HG03558 (cell line): ENCODE measurements around the gene RNF7.
"Not testable (repeated sequence)": the region's sequence is repeated elsewhere in the genome, so short reads cannot be mapped to it uniquely, and the experiment has no call there.

Source experiments
- ATAC-seq: cut with Tn5 transposase; IDR thresholded peaks from one replicate; pipeline ENCODE4 v1.9.1; 2021; ENCODE audit warnings: moderate number of reproducible peaks; ENCODE audit not compliant: unreplicated experiment; ENCODE audit errors: extremely low read depth

Gene RNF7

DNA sequence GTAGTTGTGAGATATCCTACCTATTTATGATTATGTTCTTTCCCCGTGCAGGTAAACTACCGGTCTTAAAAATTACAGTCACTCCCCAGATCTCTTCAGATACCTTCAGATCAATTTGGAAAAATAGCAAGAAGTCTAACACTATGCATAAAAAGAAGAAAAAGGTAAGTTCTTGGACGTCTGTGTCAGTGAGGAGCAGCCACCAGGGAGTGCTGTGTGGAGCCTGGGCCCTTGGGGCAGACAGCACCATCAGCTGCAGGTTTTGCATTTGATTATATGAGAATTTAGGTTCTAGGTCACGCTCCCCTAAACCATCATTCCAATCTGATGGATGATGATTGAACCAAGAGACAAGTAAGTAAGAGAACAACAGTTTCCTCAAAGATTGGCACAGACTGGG is 8.9 kb upstream of the RNF7 start:
- no peak for ATAC-seq

DNA sequence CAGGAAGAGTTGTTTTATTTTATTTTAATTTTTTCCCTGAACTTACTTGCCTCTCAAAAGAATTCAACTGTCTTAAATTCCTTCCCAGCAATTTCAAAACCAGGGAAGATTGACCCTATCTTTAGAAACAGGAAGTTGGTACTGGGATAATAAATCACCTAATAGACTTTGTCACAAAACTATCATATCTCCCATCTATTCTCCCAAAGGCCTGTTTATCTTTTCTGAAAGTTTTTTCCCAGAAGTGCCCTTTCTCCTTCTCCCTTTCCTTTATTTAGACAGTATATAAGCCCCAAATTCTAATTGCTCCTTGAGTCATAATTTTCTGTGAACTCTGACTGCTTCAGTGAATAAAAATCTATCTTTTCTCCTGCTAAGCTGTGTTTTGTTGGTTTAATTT is 2.9 kb upstream of the RNF7 start:
- ATAC-seq: no peak

DNA sequence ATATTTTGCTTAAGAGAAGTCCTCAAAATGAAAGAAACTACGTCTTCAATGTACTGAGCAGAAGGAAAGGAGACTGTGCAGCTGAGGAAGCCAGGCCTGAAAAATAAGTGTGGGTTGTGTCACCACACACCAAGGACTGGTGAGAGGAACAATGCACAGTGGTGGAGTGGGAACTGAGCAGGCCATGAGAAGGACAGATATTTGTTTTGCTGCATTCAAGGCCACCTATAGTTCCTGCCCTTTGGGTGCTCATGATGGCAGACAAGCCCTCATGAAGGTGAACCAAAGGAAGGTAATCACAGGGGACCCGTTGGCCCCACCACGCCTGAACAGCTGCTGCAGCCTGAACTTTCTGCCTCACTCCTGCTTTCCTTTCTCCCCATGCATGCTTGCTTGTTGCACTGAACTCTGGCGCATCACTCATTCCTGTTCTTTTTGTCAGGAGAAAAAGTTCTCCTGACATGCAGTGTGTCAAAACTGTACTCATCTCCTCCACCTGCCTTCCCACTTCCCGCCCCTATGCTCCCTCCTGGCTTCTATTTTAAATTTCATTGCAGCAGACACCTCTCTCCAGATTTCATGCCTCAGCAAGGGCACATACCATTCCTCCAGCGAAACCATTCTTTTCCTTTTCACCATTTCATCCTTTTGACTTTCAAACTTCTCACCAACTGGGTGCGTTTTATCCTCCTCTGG is 2.2 kb upstream of the RNF7 start:
- ATAC-seq: no peak

DNA sequence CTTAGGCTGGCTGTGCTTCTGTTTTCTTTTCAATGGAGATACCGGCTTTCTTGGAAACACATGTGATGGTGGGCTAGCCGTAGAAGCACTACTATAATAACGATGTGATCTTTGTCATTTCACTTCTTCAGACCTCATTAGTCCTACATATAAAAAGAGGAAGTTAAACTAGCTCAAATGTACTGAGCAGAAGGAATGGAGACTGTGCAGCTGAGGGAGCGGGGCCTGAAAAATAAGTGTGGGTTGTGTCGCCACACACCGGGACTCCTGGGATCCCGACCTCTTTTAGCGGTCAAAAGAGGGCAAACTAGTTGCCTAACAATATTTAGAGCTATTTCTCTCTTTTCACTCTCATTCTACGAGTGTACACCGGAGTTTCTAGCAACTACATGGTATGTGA is 1.0 kb upstream of the RNF7 start:
- no peak for ATAC-seq

DNA sequence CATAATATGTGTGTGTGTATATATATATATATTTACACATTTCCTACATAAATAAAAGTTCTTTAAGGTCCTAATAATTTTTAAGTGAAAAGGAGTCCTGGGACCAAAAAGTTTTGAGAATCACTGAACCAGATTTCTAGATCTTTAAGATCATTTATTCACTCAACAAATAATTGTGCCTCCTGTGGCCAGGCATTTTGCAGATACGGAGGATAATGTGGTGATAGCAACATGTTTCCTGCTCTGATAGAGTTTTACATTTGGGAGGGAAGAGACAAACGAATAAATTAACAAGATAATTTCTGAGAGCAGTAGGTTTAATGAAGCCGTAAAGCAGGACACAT is 448 bp upstream of the RNF7 start:
- no peak for ATAC-seq

DNA sequence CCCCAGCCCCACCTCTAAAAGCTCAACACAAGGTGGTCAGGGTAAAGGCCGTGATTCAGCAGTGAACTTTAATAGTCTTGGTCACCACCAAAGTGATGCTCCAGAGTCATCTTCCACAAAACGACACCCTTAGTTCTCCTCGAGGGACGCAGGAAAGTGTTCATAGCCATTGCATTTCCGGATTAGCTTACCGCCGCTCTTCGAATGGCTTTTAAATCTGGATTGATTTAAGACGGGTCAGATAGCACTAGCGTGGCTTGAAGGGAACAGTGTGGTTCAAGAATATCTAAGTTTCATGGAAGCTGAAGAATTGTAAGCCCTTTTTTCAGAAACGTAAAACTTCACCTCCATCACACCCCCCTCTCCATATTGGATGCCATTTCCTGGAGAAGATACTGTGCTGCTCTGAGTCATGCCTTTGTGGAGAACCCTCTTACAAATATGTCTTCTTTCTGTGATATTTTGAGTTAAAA is 829 bp downstream of the RNF7 start:
- ATAC-seq: no peak

DNA sequence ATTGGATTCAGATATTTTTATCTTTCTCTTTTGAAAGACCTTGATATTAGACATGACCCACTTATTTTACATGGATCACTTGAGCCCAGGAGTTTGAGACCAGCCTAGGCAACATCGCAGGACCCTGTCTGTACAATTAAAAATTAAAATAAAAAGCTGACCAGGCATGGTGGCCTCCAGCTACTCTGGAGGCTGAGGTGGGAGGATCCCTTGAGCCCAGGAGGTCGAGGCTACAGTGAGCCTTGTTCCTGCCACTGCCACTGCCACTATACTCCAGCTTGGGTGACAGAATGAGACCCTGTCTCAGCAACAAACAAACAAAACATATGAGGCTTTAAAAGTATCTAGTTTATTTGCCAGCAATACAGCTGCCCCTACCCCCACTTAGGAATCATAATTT is 1.6 kb downstream of the RNF7 start:
- no peak for ATAC-seq

DNA sequence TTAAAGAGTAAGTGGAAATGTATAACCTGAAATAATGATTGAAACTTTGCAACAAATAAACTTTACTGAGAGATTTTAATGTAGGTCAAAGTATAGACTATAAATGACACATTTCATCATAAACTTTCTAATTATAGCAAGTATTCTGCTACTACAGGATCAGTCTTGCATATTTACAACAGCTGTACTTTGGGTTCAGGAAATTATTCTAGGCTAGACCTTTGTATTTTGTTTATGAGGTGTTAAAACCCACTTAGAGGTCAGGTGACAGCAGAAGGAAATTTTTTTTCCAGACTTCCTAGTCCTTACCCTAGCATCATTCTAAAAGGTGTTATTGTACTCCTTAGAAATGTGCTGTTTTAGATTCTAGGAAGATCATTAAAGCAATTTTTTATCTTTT is 2.3 kb downstream of the RNF7 start:
- no peak for ATAC-seq

DNA sequence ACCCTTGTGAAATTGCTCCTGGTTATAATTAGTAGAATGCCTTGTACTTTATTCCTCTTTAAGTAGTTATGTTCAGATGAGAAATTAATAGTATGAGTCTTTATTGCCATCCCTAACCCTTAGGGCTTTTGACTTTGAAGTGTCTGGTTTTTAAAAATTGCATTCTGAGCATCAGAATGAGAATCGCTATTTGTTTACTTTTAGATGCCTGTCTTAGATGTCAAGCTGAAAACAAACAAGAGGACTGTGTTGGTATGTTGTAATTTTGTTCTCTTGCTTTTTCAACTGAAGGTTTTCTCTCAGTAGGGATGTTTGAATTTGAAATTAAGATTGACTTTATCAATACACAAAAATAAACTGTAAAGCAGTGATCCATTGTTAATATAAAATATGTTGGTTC is 5.2 kb downstream of the RNF7 start:
- ATAC-seq: no peak

DNA sequence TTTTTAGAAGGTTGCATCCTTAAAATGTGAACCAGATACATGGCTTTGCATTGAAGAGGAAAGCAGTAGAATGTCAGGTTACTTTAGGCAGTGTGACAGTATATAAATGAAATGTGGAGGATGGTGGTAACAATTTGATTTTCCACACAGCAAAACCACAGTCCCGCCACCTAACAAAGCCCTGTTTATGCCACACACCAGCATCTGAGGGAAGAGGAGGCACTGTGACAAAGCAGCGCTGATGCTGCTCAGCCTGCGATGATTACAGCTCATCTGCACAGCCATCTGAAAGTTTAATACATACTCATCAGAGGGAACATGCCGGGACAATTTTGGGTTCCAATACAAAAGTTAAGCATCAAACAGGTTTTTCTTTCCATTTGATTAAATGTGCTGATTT is 8.9 kb downstream of the RNF7 start:
- ATAC-seq: no peak

DNA sequence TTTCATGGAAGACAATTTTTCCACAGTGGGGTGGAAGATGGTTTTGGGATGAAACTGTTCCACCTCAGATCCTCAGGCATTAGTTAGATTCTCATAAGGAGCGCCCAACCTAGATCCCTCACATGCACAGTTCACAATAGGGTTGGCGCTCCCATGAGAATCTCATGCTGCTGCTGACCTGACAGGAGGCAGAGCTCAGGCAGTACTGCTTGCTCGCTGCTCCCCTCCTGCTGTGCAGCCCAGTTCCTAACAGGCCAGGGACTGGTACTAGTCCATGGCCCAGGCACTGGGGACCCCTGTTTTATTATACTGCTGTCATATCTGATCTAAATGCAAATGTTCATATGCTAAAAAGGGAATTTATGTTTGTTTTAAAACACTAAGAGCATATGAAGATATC is 15.3 kb downstream of the RNF7 start:
- ATAC-seq: no peak

DNA sequence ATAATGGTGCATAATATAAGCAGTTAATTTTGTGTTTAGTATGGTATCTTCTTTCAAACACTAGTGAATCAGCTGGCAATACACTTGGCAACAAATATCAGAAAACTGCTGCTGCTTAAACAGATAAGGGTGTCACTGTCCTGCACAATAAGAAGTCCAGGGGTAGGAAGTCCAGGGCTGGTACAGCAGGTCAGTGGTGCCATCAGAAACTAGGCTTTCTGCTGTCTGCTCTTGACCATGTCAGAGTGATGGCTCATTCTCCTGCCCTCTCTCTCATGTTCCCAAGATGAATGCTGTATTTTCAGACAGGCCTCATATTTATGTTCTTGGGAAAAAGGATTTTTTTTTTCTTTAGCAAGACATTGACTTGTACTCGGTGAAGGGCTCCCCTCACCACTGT is 15.9 kb downstream of the RNF7 start:
- ATAC-seq: no peak

DNA sequence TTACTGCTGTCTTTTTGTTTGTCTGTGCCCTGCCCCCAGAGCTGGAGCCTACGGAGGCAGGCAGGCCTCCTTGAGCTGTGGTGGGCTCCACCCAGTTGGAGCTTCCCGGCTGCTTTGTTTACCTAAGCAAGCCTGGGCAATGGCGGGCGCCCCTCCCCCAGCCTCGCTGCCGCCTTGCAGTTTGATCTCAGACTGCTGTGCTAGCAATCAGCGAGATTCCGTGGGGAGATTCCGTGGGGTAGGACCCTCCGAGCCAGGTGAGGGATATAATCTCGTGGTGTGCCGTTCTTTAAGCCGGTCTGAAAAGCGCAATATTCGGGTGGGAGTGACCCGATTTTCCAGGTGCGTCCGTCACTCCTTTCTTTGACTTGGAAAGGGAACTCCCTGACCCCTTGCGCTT is 24.5 kb downstream of the RNF7 start:
- not testable (repeated sequence) for ATAC-seq

DNA sequence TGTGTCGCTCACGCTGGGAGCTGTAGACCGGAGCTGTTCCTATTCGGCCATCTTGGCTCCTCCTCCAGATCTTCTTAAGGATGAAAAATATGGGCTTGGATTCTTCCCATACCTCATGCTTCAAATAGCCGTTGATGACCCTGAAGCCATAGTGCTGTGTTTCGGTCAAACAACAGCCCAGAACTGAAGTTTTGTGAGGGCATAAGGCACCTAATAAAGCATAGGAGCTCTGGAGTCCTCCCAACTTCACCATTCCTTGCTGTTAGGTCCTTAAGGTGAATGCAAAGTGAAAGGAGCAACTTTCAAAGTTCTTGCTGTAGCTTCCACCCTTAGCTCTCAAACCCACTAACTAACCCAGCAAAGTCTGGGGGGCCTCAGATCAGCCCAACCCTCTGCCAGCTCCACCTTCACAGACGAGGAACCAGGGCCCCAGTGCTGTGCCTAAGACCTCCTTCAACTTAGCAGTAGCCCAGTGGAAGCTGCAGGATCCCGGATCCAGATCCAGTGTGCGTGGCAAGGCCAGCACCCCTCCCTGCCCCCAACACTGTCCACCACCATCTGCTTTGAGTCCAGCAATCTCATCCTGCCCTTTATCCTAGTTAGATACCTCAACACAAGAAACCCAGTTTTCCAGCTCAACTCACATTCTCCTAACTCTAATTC is 25.1 kb downstream of the RNF7 start, which contains the start of gene GRK7:
Gene GRK7, plus strand, starts transcription at position 321 of the 663 bp plus-strand sequence. CDS start 14,877 bp downstream, outside the sequence.
- ATAC-seq: no peak

DNA sequence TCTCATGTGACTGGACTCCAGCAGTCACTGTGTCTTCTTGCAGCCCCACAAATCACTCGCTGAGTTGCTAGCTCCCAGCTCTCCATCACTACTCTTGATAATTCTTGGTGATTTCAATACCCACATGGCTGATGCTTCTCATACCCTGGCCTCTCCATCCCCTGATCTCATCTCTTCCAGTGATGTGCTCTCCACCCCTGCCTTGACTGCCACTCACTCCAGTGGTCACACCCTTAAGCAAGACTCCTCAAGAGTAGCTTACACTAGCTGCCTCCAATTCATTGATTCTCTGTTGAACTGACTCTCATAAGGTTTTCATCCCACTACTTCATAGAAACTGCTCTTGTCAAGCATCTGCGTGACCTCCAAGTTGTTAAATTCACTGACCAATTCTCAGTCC is 25.9 kb downstream of the RNF7 start:
- no peak for ATAC-seq

DNA sequence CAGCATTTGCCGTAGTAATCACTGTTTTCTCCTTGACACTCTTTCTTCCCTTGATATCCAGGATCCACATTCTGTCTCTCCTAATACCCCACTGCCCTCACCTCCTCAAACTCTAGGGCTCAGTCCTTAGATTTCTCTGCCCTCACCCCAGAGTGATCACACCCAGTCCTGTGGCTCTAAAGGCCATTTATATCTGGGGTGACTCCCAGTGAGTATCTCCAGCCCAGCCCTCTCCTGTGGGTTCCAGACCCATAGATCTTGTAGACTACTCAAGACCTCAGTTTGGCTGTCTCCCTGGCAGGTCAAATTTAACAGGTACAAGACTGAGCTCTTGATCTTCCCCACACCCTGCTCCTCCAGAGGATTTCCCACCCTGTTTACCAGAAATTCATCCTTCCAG is 26.4 kb downstream of the RNF7 start:
- ATAC-seq: no peak

DNA sequence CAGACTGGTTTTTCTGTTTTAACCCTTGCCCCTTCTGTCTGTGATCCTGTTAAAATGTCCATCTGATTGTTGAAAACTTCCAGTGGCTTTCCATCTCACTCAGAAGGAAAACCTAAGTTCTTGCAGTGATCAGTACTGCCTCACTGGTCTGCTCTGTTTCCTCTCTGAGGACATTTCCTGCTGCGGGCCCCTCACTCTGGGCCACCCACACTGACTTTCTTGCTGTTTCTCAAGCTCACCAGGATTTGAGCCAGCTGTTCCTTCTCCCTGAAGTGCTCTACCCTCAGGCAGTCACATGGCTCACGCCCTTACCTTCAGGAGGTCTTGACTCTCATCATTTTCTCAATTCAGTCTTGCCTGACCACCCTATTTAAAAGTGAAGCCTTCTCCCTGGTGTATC is 26.9 kb downstream of the RNF7 start:
- ATAC-seq: no peak

DNA sequence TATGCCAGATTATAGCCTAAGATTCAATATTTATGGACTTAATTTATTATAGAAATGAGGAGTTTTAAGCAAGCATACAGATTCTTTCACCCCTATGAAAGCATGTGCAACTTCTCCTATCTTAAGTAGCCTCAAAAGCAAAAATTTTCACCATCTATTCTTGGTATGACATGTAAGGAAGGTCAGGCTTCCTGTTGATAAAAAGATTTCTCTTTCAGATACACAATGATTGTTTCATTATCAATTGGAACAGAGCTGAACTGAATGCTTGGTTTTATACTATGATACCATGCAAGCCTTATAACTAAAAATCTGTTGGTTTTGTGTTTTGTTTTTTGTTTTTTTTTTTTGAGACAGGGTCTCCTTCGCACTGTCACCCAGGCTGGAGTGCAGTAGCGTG is 29.0 kb downstream of the RNF7 start:
- no peak for ATAC-seq

DNA sequence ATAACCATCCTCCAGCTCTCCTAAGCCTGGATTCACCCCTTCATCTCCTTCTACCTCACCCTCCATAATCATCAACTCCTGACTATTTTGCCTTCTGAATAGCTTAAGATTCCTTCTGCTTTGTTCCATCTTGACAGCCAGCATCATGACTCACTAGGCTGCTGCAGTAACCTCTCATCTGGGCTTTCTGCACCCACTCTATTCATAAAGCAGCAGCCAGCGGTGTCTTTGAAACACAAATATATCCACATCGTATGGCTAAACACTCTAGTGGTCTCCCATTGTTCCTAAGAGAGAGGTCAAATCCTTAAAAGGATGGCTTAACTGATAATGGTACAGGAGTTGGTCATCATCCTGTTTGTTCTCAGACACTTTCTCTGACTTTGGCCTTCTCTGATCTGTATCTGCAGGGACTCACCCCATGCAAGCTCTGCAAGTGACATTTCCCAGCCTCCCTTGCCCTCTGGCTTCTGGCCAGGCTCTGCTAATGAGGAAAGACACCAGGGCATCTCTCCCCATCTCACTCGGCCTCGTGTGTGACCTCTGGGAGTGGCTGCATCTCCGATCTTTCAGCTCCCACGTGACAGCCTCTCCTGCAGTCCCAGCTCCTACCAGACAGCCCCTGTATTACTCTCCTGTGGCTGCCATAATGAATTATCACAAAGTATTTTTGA is 31.3 kb downstream of the RNF7 start:
- no peak for ATAC-seq

DNA sequence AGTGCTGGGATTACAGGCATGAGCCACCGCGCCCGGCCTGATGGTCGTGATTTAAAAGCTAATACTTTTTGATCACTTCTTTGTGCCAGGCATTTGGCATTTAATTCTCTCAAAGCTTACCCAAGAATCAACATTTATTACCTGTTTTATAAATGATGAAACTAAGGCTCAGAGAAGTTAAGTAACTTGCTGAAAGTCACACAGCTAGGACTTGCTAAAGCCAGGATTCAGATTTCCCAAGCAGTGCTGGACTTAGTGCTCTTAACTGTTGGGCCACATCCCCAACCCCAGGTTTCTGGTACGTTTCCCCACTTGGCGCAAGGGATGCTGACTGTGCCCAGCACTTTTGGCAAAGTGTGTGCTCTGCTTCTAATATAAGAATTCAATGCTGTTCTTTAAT is 35.6 kb downstream of the RNF7 start:
- no peak for ATAC-seq

DNA sequence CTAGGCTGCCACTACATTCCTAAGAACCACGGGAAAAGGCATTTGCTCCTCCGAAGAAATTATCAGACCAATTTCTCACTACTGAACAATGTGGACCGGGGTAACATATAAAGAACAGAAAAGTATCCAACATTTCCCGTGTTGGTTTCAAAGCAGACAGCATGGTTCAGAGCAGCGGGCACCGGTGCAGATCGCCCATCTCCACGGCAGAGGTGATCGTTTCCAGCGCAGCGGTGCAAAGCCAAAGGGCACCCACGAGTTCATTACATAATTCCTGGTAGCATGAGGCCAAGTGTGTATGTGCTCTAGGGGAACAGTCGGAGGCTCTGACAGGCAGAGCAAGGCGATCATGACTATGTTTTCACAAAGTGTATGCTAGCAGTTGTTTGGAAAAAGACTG is 38.3 kb downstream of the RNF7 start:
- no peak for ATAC-seq

DNA sequence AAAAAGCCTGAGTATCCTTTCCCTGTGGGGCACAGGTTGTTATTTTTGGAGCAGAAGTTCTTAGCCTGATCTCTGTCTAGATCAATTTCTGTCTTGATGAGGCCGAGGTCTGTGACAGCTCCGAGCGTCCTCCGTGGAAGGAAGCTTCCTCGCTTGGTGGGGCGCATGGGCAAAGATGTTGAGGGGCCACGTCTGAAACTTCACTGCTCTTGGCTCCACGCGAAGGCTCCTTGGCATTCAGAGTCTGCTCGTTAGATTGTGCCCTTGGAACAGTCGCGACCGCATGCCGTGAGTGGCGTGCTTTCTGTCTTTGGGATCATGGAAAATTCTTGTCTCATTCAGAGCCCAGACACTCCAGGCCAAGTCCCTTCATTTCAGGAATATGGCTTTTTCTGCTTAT is 38.8 kb downstream of the RNF7 start:
- ATAC-seq: no peak
